ENCODE results near the gene FARP1.

Gene FARP1

DNA sequence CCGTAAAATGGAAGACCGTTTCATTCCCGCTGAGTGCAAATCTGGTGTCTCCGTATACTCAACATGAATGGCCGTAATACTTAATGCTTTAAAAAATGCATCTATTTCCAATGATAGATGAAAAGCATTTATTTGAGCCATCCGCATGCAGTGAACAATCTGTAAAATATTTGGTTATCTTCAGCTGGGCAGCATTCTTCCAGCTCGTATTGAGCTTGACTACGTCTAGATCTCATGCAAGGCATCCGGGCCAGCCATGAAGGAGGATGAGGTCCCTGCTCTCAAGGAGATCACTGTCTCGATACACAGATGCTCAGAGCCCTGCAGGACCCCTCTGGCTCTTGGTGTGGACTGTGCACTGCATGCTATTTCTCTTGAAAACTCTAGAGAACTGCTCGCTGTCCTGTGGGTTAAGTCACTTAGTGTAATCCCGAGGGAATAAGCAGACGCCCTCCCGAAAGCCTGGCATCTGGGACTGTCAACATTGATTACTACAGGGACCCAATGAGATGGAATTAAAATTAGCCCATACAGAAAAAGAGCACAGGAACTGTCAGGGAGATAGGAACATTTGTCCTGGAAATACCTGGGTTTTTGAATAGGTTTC, 146.5 kb downstream of the FARP1 start:
- DNase-seq, result no peak

GRCh38 chr13:98290261-98290660, 147.4 kb downstream of the FARP1 start:
- no peak for DNase-seq

DNA sequence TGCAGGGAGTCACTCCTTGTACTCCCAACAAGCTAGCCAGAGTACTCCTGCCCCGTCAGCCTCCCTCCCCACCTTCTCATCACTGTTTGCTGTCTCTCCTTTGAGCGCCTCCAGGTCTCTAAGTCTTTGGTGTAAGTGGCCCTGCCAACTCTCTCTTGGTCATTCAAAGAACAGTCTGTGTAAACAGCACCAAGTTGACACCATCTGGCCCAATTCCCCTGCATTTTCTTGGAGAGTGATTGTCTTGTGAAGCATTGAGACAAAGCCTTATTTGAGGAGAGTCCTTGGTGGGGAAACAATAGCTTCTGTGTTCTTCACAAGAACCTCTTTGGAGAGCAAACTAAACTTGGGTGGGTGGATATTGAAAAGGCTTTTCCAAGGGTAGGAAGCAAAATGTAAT, 148.8 kb downstream of the FARP1 start:
- no peak for DNase-seq

- no peak for DNase-seq
Measured at GRCh38 chr13:98293103-98293502, 150.2 kb downstream of the FARP1 start.

DNA sequence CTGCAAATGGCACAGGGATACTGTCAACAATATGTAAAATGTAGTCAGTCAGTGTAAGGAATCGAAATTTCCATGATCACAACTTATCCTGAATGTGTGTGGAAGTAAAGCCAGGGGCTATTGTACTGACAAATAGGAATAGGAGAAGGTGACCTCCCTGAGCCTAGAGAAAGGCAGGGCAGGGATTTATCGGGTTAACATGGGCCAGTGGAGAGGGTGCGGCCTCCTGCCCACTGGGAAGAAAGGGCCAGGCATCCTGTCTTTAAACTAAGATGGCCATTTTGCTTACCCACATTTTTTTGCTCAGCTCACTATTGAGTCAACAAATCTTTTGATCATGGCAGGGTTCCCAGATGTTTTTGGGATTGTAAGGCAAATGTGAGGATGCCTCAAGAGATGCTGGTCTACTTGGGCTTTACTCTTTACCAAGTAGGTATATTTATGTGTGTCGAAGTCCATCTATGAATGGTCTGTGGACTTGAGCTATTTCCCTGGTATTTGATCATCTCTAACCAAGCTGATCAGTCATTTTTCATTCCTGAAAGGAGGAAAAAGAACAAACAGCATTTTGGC, 150.8 kb downstream of the FARP1 start:
- no peak for DNase-seq

DNA sequence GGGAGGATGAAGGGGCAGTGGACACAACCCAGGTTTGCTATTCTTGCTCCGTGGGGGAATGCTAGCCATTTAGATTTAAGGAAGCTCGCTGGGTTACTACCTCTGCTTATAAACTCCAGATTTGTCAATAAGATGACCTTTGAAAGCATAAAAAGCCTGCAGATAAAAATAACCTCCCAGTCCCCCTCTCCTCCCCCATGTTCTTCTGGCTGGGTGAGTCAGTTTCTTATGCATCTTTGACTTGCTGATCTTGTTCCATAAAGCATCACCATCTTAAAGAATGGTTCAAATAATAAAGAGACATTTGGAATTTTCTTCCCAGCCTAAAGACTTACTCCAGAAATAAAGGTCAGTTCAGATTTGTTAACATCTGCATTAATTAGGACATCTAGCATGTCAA, 152.5 kb downstream of the FARP1 start:
- no peak for DNase-seq

DNA sequence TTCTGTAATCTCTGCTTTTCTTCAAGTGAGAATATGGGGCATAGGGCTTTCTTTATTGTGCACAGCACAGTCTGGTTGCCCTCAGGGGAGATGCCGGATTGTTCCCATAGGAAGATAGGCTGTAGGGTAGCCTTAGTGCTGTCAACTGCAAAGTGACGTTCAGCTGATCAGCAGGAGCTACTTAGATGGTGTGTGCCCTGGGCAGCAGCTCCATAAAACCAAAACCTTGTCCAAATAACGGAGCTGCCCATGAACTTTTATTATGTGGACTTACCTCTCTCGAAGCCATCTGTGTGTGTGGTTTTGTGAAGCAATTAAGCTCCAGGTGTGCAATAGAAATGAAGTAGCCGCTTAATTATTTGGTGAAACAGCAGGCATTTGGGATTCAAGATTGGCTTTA, 154.2 kb downstream of the FARP1 start:
- DNase-seq, result no peak

DNA sequence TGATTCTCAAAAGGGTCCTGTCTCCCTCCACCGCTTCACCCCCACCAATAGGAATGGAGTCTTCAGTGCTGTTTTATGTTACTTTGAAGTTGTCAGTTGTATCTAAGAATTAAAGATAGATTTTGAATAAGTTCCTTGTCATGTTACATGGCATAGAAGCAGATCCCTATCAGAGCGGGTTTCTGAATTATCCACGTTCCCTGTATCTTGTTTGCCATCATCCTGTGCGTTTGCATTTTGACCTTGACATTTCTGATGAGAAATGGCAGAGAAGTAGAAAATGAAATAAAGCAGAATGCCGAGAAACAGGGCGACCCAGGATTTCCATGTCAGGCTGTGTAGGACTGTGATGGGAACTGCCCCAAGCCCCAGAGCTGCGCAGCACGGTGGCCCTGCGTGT, 154.9 kb downstream of the FARP1 start:
- no peak for DNase-seq

DNA sequence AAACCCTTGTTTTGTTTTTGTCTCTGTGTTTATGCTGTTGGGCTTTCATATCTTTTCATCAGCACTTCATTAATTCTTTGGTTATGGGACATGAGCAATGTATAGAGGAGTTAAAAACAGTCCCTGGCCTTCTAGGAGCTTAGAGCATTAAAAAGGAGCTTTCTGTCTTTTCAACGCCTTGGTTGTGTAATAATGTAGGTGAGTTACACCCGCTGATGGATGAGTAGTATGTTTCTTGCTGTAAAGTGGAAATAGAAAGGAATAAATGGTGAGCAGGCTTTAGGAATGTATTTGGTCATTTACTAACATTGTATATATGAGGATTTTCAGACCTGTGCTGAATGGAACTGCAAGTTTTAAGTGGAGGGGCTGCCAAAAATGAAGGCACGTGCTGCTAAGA, 155.7 kb downstream of the FARP1 start:
- no peak for DNase-seq

- DNase-seq, result no peak
Measured at GRCh38 chr13:98299235-98299965, 156.5 kb downstream of the FARP1 start.

- no peak for DNase-seq
Measured at GRCh38 chr13:98299966-98300350, 157.1 kb downstream of the FARP1 start.

DNA sequence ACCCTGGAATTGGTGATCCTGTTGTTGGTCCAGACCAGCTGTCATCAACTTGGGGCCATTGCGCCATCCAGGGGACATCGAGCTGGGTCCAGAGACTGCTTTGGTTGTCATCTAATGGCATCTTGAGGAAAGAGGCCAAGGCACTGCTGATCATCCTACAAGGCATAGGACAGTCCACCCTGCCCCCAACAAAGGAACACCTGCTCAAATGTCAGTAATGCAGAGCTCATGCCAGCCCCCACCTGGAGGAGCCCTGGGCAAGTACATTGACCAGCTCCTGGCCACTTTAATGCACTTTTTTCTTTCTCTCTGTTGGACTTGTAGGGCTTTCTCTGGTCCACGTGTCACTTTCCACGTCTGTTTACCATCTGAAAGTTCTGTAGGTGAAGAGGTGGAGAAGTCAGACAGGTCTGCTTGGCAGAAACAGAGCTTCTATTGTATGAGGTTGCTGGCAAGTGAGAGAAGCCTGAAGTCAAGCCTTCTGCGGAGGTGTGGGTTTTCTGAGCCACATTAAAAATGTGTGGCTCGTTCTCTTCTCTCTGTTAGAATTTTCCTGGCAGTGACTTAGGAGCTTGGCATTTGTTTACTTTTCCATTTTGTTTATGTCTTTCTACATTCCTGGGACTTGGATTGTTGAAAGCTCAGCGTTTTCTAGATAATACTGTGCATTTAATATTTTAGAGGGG, 158.2 kb downstream of the FARP1 start:
- DNase-seq, result no peak

DNA sequence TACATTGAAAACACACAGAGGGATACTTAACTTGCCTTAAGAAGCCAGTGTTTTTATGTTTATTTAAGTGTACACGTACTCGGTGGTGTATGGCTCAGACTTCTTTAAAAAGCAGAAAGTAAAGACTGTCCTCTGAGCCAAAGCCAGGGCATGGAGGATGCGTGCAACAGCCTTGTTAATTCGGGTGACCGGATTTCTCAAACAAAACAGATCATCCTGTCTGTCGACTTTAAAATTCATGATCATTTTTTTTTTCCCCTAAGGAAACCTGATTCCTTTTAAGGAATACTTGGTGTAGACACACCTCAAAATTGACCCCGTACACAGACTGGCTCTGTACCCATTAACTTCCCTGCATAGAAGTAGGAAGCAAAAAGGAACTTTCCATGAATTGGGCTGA, 158.8 kb downstream of the FARP1 start:
- DNase-seq, result no peak

DNA sequence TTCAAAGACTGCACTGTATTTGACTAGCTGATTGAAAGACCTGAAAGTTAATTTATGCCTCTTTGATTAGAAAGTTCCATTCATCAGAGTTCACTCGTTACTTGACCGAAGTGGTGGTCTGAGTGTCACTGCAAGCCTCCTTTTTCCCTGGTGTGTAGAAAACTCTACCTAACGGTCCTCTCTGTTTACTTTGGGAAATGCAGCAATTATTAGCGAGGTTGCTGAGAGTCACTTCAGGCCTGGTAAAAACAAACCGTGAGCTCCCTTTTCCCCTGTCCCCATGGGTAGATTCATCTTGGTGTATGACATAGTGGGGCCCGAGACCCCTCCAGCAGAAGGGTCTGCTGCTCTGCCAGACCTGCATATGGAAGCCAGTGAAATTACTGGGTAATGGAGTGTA, 161.0 kb downstream of the FARP1 start:
- no peak for DNase-seq

- no peak for DNase-seq
Measured at GRCh38 chr13:98305670-98306069, 162.8 kb downstream of the FARP1 start.

DNA sequence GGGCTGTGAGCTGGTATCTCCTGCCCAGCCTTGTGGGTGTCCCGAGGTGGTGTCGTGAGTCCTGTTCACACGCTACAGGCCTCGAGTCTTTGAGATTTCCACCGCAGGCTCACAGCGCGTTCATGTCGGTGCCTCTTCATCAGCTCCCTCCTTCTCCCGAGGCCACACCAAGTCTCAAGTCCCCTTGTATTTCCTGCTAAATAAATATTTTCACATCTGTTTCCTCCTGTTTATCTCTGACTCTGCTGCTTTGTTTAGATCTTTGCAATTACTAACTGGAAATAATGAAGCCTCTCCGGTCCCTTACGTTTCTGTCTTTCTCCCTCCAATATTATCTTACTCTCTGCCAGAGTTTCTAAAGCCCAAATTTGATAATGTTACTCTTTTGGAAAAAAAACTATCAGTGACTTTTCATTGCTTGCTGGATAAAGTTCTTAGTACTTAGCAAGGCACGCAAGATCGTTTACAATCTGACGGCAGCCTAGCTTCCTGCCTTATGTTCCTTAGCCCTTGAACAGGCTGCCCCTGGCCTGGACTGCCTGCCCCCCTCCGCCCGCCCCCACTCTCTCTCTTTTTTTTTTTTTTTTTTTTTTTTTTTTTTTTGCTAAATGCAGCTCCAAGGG, 164.7 kb downstream of the FARP1 start:
- no peak for DNase-seq

DNA sequence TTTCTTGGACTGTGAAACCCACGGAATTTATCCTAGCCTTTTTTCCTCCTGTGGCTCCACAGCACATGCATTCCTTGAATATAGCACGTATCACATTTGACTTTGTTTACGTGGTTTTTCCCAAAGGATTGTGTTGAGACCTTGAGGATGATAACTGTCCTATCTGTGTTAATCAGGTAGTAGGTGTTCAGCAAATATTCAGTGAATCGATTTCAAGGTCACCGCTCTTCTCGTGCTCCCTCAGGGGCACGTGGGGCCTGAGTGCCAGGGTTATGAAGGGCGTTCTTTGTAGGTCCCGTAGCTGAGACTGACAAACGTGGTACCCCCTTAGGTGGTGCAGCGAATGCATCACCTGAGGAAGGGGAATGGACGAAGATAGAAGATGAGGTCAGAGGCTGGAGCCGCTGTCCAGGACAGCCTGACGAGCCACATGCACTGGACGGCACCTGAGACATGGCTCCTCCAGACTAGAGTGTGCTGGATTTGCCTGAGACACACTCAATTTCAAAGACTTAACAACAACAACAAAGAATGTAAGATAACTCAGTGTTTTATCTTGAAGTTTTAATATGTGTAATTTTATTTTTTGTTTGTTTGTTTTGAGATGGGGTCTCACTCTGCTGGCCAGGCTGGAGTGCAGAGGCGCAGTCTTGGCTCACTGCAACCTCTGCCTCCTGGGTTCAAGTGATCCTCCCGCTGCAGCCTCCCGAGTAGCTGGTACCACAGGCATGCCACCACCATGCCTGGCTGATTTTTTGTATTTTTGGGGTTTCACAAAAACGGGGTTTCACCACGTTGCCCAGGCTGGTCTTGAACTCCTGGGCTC, 165.4 kb downstream of the FARP1 start:
- DNase-seq, result no peak

GRCh38 chr13:98309569-98310335, 166.9 kb downstream of the FARP1 start:
- DNase-seq, result no peak

DNA sequence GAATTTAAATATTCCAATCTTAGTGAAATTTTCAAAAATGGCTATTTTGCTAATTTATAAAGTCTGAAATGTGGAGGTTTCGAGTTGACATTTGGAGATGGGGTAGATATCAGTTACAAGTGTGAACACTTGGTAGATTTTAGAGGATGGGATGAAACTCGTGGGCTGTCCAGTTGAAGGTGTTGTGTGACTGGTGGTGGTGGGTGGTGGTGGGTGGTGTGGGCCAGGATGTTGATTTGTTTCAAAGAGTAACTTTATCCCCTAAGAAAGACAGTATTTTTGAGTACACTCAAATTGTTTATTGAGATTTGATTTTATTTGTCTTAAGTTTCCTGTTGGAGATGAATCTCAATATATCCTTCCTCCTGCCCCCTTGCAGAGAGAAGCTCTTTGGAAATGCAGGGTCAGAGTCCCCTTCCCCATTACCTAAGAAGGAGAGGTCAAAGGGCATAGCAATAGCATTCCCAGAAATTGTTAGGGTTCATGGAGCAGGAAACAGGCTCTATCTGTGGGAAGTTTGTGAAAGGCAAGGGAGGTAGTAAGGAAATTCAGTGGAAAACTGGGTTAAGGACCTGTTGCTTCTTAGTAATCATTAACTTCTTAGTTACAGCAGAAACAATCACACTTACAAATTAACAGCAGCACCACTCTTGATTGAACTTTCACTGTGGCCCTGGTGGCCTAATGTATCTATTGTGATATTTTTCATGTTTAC, 167.7 kb downstream of the FARP1 start:
- DNase-seq, result no peak

GRCh38 chr13:98311200-98311548, 168.3 kb downstream of the FARP1 start:
- DNase-seq, result no peak

GRCh38 chr13:98312606-98313005, 169.7 kb downstream of the FARP1 start:
- DNase-seq, result no peak

All from activated CD4-positive, alpha-beta T cell treated with anti-CD3 and anti-CD28 coated beads, Interleukin-10, Interleukin-2, amounts not matched to agents 100 ng/mL and 50 ng/mL, durations not matched to agents 16 hours and 8 hours (primary cell).